Left renal pelvis (tissue), 4 donors: ENCODE measurements around the gene CCDC47. TPM values are rescaled to one million over a fixed set of nuclear protein-coding genes. Genes with fewer than 3 reads are reported as not detected.
A peak's percentile ranks its signal among the peaks of the same experiment; 100 is the strongest.
"Not testable (repeated sequence)": the region's sequence is repeated elsewhere in the genome, so short reads cannot be mapped to it uniquely, and the experiment has no call there.

Experiments
- DNase-seq, 4 donors: peaks; one replicate each; pipeline ENCODE4 v3.0.0-alpha.2; 2013; ENCODE audit warnings: low read depth in 4 of 4, low spot score in 3 of 4
- polyA plus RNA-seq, 4 donors: library from polyadenylated mRNA; unstranded; fragments of 120-200 nt; gene quantifications; one replicate each; pipeline ENCODE4 v1.2.1, GENCODE V29; 2013; ENCODE audit not compliant: insufficient read length in 4 of 4

CCDC47 gene
- polyA plus RNA-seq, 4 donors, result 60.3 to 120 (median 105) TPM

- peak in 1 of 4 donors; percentile 18 for DNase-seq
Observed at GRCh38 chr17:63741143-63741407, 32.3 kb downstream of the CCDC47 start.

GRCh38 chr17:63740464-63741142, 32.8 kb downstream of the CCDC47 start:
- DNase-seq, result peak in 1 of 4 donors; percentile 16

- DNase-seq, result no peak
Observed at GRCh38 chr17:63735691-63736090, 37.7 kb downstream of the CCDC47 start.

- no peak for DNase-seq
Observed at GRCh38 chr17:63722403-63722802, 51.0 kb downstream of the CCDC47 start.

GRCh38 chr17:63720194-63720593, 53.2 kb downstream of the CCDC47 start:
- not testable (repeated sequence) for DNase-seq

- DNase-seq, result no peak
Observed at GRCh38 chr17:63718988-63719387, 54.4 kb downstream of the CCDC47 start.

- no peak for DNase-seq
Observed at GRCh38 chr17:63716426-63716825, 57.0 kb downstream of the CCDC47 start.

- DNase-seq, result no peak
Observed at GRCh38 chr17:63714550-63715277, 58.7 kb downstream of the CCDC47 start.

GRCh38 chr17:63709110-63709509, 64.3 kb downstream of the CCDC47 start:
- no peak for DNase-seq

- no peak for DNase-seq
Observed at GRCh38 chr17:63707151-63707550, 66.2 kb downstream of the CCDC47 start.

- DNase-seq, result no peak
Observed at GRCh38 chr17:63706336-63707082, 66.9 kb downstream of the CCDC47 start.

GRCh38 chr17:63705657-63706056, 67.7 kb downstream of the CCDC47 start:
- DNase-seq, result no peak

GRCh38 chr17:63704836-63705235, 68.6 kb downstream of the CCDC47 start:
- no peak for DNase-seq

- no peak for DNase-seq
Observed at GRCh38 chr17:63704259-63704576, 69.2 kb downstream of the CCDC47 start.

GRCh38 chr17:63703556-63704258, 69.7 kb downstream of the CCDC47 start:
- DNase-seq, result no peak

GRCh38 chr17:63703029-63703428, 70.4 kb downstream of the CCDC47 start:
- no peak for DNase-seq

GRCh38 chr17:63702721-63703015, 70.7 kb downstream of the CCDC47 start:
- DNase-seq, result no peak

- no peak for DNase-seq
Observed at GRCh38 chr17:63701868-63702720, 71.3 kb downstream of the CCDC47 start.

GRCh38 chr17:63701456-63701820, 72.0 kb downstream of the CCDC47 start:
- DNase-seq, result no peak

- no peak for DNase-seq
Observed at GRCh38 chr17:63700528-63701455, 72.6 kb downstream of the CCDC47 start.
